ENCODE data around the gene DLEC1. TPM values are rescaled to one million over a fixed set of nuclear protein-coding genes. Genes with fewer than 3 reads are reported as not detected.

Gene DLEC1
- total RNA-seq, 1 donor from 2014 or later = not detected

DNA sequence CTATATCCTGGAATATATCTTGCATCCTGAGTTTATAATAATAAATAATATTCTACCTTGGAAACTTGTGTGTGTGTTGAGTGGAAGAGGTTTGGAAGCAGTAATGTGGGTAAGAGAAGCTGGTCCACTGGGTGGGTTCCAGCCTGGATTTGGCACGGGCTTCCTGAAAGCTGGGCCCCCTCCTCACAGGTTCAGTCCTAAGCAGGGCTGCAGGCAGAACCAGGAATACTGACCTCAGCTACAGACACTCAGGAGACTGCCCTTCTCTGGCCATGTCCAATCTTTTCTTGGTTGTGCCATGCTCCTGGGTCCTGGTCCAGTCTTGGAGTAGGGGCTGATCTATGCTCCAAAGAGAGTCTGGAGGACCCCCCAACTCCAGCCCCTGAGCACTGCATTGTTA, 104.0 kb downstream of the DLEC1 start:
- H3K4me3 ChIP-seq (ENCODE audit: low read depth, low read length) = no peak overlapping the region
- no peak for DNase-seq (ENCODE audit: low read depth)
- TF ChIP-seq, protein P1, sequence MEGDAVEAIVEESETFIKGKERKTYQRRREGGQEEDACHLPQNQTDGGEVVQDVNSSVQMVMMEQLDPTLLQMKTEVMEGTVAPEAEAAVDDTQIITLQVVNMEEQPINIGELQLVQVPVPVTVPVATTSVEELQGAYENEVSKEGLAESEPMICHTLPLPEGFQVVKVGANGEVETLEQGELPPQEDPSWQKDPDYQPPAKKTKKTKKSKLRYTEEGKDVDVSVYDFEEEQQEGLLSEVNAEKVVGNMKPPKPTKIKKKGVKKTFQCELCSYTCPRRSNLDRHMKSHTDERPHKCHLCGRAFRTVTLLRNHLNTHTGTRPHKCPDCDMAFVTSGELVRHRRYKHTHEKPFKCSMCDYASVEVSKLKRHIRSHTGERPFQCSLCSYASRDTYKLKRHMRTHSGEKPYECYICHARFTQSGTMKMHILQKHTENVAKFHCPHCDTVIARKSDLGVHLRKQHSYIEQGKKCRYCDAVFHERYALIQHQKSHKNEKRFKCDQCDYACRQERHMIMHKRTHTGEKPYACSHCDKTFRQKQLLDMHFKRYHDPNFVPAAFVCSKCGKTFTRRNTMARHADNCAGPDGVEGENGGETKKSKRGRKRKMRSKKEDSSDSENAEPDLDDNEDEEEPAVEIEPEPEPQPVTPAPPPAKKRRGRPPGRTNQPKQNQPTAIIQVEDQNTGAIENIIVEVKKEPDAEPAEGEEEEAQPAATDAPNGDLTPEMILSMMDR (conservative IDR thresholded peaks at IDR 0.05; ENCODE audit: low read depth, low read length) = no peak

DNA sequence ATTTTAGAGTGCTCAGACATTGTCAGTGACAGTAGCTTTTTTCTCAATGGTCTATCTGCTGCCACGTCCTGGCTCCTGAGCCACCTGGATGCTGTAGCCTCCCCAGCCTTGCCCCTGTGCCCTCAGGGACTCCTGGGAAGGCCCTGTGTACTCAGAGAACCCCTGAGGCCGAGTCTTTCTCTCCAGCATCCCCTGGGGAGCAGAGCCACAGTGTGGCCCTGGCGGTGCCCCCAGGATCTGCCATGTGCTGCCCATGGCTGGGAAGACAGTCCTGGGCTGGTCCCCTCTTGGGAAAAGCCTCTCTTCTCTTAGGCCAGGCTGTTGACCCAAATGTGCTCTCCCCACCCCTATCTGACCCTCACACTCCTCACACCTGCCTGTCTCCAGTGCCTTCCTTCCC, 104.5 kb downstream of the DLEC1 start:
- no peak for DNase-seq (ENCODE audit: low read depth)
- TF ChIP-seq, protein P1 (conservative IDR thresholded peaks at IDR 0.05; ENCODE audit: low read depth, low read length) = no peak
- no peak overlapping the region for H3K4me3 ChIP-seq (ENCODE audit: low read depth, low read length)

DNA sequence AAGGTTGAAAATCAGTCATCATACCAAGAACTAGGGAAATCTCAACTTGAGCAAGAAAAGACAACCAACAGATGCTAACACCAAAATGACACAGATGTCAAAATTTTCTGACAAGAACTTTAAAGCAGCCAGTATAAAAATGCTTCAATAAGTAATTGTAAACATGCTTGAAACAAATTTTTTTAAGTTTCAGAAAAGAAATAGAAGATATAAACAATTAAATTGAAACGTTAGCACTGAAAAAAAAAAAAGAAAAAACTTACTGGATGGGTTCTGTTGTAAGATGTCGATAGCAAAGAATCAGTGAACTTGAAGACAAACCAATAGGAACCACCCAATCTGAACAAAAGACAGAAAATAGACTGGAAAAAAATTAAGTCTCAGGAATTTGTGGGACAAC, 107.5 kb downstream of the DLEC1 start:
- TF ChIP-seq, protein P1 (conservative IDR thresholded peaks at IDR 0.05; ENCODE audit: low read depth, low read length) = no peak
- no peak overlapping the region for H3K4me3 ChIP-seq (ENCODE audit: low read depth, low read length)
- DNase-seq (ENCODE audit: low read depth) = no peak

DNA sequence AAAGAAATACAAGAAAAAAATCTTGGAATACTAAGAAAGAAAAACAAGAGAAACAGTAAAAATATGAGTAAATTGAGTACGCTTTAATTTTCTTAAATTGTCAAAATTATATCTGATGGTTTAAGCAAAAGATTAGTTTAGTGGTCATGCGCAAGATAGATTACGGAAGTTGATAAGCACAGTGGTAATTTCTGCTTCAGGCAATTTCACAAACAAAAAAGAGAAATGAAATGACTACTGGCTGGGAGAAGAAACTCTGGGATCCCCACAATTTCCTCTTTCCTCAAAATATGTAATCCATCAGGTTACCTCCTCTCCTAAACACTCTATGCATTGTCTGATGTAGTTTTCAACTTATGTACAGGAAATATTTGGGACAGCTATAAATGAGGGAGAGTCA, 108.4 kb downstream of the DLEC1 start:
- TF ChIP-seq, protein P1 (conservative IDR thresholded peaks at IDR 0.05; ENCODE audit: low read depth, low read length) = no peak
- H3K4me3 ChIP-seq (ENCODE audit: low read depth, low read length) = no peak overlapping the region
- DNase-seq (ENCODE audit: low read depth) = no peak

DNA sequence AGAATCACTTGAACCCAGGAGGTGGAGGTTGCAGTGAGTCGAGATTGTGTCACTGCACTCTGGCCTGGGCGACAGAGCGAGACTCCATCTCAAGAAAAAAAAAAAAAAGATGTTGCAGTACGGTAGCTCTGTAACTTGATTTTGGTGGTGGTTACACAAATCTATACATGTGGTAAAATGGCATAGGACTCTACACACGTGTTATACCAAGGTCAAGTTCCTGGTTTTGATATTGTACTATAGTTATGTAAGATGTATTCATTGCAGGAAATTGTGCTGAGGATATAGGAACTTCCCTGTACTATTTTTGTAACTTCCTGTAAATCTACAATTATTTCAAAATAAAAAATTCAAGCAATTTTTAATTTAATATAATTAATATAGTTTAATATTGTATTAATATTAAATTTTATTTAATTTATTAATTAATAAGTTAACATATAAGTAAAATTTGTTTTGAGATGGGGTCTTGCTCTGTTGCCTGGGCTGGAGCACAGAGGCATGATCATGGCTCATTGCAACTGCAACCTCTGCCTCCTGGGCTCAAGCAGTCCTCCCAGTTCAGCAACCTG, 109.4 kb downstream of the DLEC1 start:
- DNase-seq (ENCODE audit: low read depth) = no peak
- TF ChIP-seq, protein P1 (conservative IDR thresholded peaks at IDR 0.05; ENCODE audit: low read depth, low read length) = no peak
- no peak overlapping the region for H3K4me3 ChIP-seq (ENCODE audit: low read depth, low read length)

DNA sequence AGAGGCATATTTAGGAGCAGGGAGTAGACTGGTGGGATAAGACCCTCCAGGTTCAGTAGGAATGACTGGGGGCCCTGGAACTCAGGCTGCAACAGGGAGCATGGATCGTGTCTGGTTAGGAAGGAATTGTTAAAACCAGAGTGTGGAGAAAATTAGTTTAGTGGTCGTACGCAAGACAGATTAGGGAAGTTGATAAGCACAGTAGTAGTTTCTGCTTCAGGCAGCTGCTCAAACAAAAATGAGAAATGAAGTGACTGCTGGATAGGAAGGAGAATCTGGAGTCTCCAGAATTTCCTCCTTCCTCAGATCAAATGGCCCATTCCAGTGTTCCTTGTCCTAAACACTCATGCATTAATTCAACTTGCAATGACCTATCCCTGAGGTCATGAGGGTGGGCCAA, 110.7 kb downstream of the DLEC1 start:
- TF ChIP-seq, protein P1 (conservative IDR thresholded peaks at IDR 0.05; ENCODE audit: low read depth, low read length) = no peak
- no peak for DNase-seq (ENCODE audit: low read depth)
- no peak overlapping the region for H3K4me3 ChIP-seq (ENCODE audit: low read depth, low read length)

DNA sequence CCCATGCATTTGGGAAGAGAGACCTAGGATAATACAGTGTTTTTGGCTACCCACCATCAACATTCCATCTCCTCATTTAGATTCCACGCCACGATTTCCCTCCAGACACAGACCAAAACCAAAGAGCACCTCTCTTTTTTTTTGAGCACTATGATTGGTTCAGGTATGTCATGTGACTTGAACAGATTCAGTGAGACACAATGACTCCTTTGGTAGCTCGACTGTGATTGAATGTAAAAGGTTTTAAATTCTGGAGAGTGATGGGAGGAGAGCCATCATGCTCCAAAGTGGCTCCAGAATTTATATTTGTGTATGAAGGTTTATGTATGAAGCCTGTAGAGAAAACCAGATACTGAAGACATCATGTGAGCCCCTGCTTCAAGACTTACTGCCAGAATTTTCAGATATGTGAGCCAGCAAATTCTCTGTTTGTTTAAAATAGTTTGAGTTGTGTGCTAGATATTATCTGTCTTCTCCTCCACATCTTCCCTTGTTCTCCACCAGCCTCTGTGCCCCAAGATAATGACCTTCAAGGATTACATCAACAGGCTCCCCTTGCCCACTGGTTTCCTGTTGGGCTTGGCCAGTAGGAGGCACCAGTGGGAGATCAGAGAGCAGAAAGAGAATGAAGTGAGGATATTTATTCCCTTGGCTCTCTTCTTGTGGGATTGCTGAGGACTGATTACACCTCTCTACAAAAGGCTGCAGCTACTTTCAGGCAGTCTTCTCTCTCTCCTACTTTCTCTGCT, 111.9 kb downstream of the DLEC1 start:
- no peak overlapping the region for H3K4me3 ChIP-seq (ENCODE audit: low read depth, low read length)
- TF ChIP-seq, protein P1 (conservative IDR thresholded peaks at IDR 0.05; ENCODE audit: low read depth, low read length) = peak; percentile 37
- DNase-seq (ENCODE audit: low read depth) = no peak
